ENCODE measurements around the gene SND1. TPM values are rescaled to one million over a fixed set of nuclear protein-coding genes. Genes with fewer than 3 reads are reported as not detected.

The SND1 gene
- total RNA-seq, 4 donors from 2014 or later, result 55.5 to 305 (median 80.1) TPM

DNA sequence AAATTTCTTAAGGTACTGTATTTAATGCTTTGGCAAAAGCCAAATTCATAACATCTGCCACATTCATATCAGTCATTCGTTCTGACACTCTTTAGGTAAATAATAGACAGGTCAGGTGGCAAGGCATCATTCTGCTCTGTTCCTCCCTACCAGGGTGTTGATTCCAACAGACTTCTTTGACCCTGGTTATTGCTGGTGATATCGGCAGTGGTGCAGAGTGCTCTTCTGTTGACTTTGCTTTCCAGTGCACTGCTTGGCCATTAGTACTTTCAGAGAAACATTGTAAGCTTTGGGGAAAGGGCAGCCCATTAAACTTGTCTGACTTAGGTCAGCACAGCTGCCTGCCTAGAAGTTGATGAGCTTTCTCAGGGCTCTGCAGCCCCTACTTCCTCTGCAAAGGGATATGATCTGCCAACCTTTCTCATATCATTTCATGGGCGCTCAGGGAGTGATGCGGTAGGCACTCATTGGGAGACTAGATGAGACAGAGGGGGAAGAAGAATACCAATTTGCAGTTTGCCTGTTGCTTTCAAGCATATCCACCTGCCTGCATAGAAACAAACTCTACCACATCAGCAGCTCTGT is 240.0 kb downstream of the SND1 start:
- TF ChIP-seq POLR2A (IDR thresholded peaks at IDR 0.05), result no peak
- TF ChIP-seq, protein P1, sequence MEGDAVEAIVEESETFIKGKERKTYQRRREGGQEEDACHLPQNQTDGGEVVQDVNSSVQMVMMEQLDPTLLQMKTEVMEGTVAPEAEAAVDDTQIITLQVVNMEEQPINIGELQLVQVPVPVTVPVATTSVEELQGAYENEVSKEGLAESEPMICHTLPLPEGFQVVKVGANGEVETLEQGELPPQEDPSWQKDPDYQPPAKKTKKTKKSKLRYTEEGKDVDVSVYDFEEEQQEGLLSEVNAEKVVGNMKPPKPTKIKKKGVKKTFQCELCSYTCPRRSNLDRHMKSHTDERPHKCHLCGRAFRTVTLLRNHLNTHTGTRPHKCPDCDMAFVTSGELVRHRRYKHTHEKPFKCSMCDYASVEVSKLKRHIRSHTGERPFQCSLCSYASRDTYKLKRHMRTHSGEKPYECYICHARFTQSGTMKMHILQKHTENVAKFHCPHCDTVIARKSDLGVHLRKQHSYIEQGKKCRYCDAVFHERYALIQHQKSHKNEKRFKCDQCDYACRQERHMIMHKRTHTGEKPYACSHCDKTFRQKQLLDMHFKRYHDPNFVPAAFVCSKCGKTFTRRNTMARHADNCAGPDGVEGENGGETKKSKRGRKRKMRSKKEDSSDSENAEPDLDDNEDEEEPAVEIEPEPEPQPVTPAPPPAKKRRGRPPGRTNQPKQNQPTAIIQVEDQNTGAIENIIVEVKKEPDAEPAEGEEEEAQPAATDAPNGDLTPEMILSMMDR (IDR thresholded peaks at IDR 0.05), result no peak
- no peak for DNase-seq

DNA sequence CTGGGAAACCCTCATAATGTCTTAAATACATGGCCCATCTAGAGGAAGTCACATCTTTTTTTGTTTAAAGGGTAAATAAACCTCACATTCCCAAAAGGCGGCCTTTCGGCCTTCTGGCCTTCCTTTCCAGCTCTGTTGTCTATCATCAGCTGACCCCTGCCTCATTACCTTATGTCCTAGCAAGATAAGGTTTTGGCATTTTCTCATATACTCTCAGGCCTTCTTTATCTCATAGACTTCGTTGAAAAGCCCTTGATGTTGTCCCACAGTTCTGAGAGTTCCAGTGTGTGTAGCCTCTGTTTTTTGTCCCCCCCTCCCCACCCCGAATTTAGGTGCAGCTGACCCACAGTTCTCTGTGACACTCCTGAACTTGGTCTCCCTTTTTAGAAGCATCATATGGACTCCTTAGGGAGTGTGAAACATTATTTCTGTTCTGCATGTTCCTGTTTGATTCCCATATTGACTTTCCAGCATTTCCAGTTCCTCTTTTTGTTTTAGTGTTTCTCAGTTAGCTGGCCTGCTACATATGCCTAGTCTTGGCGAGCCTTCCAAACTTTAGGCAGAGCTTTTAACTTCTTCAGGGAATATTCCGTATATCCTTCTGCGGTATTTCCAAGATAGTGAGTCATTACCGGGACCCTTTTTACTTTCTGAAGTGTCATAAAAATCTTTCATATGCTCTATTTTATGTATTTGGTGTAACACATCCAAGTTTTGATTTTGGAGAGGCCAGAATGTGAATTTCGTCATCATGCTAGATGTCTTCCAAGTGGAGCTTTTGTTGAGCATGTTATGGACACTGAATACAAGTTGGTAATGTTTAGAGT is 240.7 kb downstream of the SND1 start:
- Histone ChIP-seq H3K4me3 (no peak overlapping the region), H3K27me3 (no peaks in the 10 kb centered on the region), H3K4me1 (no peaks in the 10 kb centered on the region), H3K27ac (no peak overlapping the region), H3K9me3 (no peaks in the 10 kb centered on the region), H3K36me3 (peaks cover 0 to 10% (median 0%) of the 10 kb centered on the region in 3 donors)
- DNase-seq, result no peak
- TF ChIP-seq POLR2A (IDR thresholded peaks at IDR 0.05), result no peak
- TF ChIP-seq, protein P1 (IDR thresholded peaks at IDR 0.05), result no peak

More for the DNA sequence above, 240.0 kb downstream of the SND1 start:
- Histone ChIP-seq H3K27me3 (no peaks in the 10 kb centered on the region), H3K36me3 (peaks cover 0 to 12% (median 0%) of the 10 kb centered on the region in 3 donors), H3K4me3 (no peak overlapping the region), H3K9me3 (no peaks in the 10 kb centered on the region), H3K27ac (no peak overlapping the region), H3K4me1 (no peaks in the 10 kb centered on the region)

DNA sequence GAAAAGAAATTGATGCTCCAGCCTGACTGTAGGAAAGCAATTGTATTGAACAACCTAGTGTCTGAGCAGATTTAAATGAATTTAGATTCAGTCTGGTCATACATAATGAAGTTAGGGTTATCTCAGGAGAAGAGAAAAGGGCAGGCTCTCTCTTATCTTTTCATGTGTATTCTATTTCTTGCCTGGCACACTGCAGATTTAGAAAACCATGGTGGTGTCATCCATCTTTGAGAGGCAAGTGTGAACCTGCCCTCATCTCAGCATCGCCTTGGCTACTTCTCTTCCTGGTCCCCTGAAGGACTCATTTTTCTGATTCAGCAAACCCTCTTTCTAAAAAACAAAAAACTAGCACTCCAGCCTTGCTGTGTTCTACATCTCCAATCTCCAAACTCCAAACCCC is 241.6 kb downstream of the SND1 start:
- DNase-seq, result no peak
- Histone ChIP-seq H3K9me3 (no peaks in the 10 kb centered on the region), H3K4me1 (no peaks in the 10 kb centered on the region), H3K36me3 (peaks cover 0 to 2% (median 0%) of the 10 kb centered on the region in 3 donors), H3K27me3 (no peaks in the 10 kb centered on the region), H3K27ac (no peak overlapping the region), H3K4me3 (no peak overlapping the region)
- TF ChIP-seq POLR2A (IDR thresholded peaks at IDR 0.05), result no peak
- TF ChIP-seq, protein P1 (IDR thresholded peaks at IDR 0.05), result no peak

DNA sequence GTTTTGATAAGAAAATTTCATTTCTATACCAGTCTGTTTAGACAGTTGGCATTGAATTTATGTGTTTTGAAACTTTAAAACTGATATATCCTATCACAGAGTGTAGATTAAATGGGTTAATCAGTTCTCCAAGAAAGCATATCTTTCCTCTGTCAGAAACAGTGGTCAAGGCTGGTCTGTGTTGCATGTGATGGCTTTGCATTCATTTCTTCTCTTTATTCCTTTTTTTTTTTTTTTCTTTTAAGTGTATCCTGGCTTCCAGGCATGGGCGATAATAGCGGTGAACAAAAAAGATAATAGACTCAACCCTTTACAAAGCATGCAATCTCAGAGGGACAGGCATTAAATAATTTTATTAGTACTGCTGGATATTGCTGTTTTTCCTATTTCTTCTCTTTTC is 242.6 kb downstream of the SND1 start:
- no peak overlapping the region for H3K27ac ChIP-seq
- TF ChIP-seq, protein P1 (IDR thresholded peaks at IDR 0.05), result no peak
- no peak for TF ChIP-seq POLR2A (IDR thresholded peaks at IDR 0.05)
- no peaks in the 10 kb centered on the region for H3K27me3 ChIP-seq
- no peaks in the 10 kb centered on the region for H3K9me3 ChIP-seq
- no peak overlapping the region for H3K4me3 ChIP-seq
- peaks cover 0 to 2% (median 0%) of the 10 kb centered on the region in 4 donors for H3K4me1 ChIP-seq
- H3K36me3 ChIP-seq, result no peaks in the 10 kb centered on the region
- no peak for DNase-seq

DNA sequence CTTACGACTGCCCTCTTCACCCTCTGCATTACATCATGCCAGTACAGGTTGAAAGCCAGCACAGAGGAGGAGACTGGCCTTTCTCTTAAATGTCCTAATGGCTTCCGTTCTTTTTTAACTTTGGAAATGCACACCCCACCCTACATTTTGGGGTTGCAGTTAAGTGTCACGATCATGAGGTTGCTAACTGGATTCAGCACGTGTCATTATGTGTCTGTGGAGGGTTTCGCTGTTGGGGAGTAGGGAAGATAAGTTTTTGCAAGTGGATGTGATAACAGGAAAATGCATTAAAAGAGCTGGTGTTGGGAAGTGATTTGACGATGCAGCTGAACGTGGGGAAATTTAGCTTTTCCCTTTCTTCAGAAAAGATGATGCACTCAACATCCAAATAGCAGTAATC is 243.4 kb downstream of the SND1 start:
- no peaks in the 10 kb centered on the region for H3K9me3 ChIP-seq
- H3K4me1 ChIP-seq, result peaks cover 0 to 10% (median 1%) of the 10 kb centered on the region in 4 donors
- DNase-seq, result no peak
- H3K27ac ChIP-seq, result no peak overlapping the region
- TF ChIP-seq, protein P1 (IDR thresholded peaks at IDR 0.05), result no peak
- no peak for TF ChIP-seq POLR2A (IDR thresholded peaks at IDR 0.05)
- H3K36me3 ChIP-seq, result no peaks in the 10 kb centered on the region
- H3K4me3 ChIP-seq, result no peak overlapping the region
- no peaks in the 10 kb centered on the region for H3K27me3 ChIP-seq
